NCI-H2196 (cell line): ENCODE results near the gene ENAM.
"Not testable (repeated sequence)": the region's sequence is repeated elsewhere in the genome, so short reads cannot be mapped to it uniquely, and the experiment has no call there.

ENCODE experiments used
- DNase-seq: peaks from one replicate; lab custom pipeline; 2025; ENCODE audit not compliant: unreplicated experiment; lab: John Stamatoyannopoulos, UW

Gene ENAM

GRCh38 chr4:70627620-70628019, 924 bp upstream of the ENAM start:
- DNase-seq: no peak

- no peak for DNase-seq
These were observed 1.0 kb downstream of the ENAM start for GRCh38 chr4:70629469-70630090.

GRCh38 chr4:70630162-70630561, 1.6 kb downstream of the ENAM start:
- DNase-seq: no peak

GRCh38 chr4:70632028-70632427, 3.5 kb downstream of the ENAM start:
- DNase-seq: no peak

GRCh38 chr4:70634482-70634881, 5.9 kb downstream of the ENAM start:
- no peak for DNase-seq

- no peak for DNase-seq
These were observed 8.8 kb downstream of the ENAM start for GRCh38 chr4:70637239-70637913.

GRCh38 chr4:70640192-70640591, 11.6 kb downstream of the ENAM start:
- no peak for DNase-seq

- not testable (repeated sequence) for DNase-seq
These were observed 22.2 kb downstream of the ENAM start for GRCh38 chr4:70650741-70651140.

- DNase-seq: peak; percentile 5
These were observed 23.4 kb downstream of the ENAM start for GRCh38 chr4:70651864-70652506.

GRCh38 chr4:70654605-70655011, 26.1 kb downstream of the ENAM start:
- DNase-seq: no peak

GRCh38 chr4:70657326-70657725, 28.8 kb downstream of the ENAM start:
- DNase-seq: no peak

- no peak for DNase-seq
These were observed 29.9 kb downstream of the ENAM start for GRCh38 chr4:70658418-70658817.

- no peak for DNase-seq
These were observed 31.6 kb downstream of the ENAM start for GRCh38 chr4:70660106-70660505.

GRCh38 chr4:70661309-70661922, 32.9 kb downstream of the ENAM start:
- DNase-seq: not testable (repeated sequence)

GRCh38 chr4:70666369-70666768, 37.8 kb downstream of the ENAM start, which contains the start of gene JCHAIN:
TSS of gene JCHAIN (minus strand) at chr4:70666508. CDS start at chr4:70666490, 18 bp downstream.
- DNase-seq: no peak

- DNase-seq: no peak
These were observed 39.4 kb downstream of the ENAM start for GRCh38 chr4:70667740-70668535.

- no peak for DNase-seq
These were observed 41.9 kb downstream of the ENAM start for GRCh38 chr4:70670332-70671014.

- no peak for DNase-seq
These were observed 42.5 kb downstream of the ENAM start for GRCh38 chr4:70671091-70671490.

- DNase-seq: no peak
These were observed 45.6 kb downstream of the ENAM start for GRCh38 chr4:70674191-70674590.

- no peak for DNase-seq
These were observed 46.2 kb downstream of the ENAM start for GRCh38 chr4:70674731-70675130.
